Muscle layer of colon (tissue), 2 donors: ENCODE results near the gene NR2F6.
A peak's percentile ranks its signal among the peaks of the same experiment; 100 is the strongest.

Experiments used
- H3K27ac ChIP-seq: one replicate; pipeline ENCODE4 v1.7.0; 2013; ENCODE audit warnings: low read depth, mild to moderate bottlenecking, low read length, moderate library complexity
- H3K27me3 ChIP-seq, 2 donors: one replicate each; pipeline ENCODE4 v1.7.0; 2013; ENCODE audit warnings: low read length in 2 of 2, mild to moderate bottlenecking in 2 of 2; ENCODE audit not compliant: insufficient read depth in 2 of 2, control insufficient read depth in 1 of 2
- H3K36me3 ChIP-seq: one replicate; pipeline ENCODE4 v1.7.0; 2013; ENCODE audit warnings: mild to moderate bottlenecking, low read length; ENCODE audit not compliant: insufficient read depth
- H3K4me1 ChIP-seq: one replicate; pipeline ENCODE4 v1.7.0; 2013; ENCODE audit warnings: mild to moderate bottlenecking, low read length; ENCODE audit not compliant: insufficient read depth
- H3K4me3 ChIP-seq, 2 donors: one replicate each; pipeline ENCODE4 v1.7.0; 2013; ENCODE audit warnings: low read length in 2 of 2, low read depth in 1 of 2, mild to moderate bottlenecking in 1 of 2, moderate library complexity in 1 of 2
- H3K9ac ChIP-seq: one replicate; pipeline ENCODE4 v1.7.0; 2013; ENCODE audit warnings: low read length
- H3K9me3 ChIP-seq: one replicate; pipeline ENCODE4 v1.7.0; 2013; ENCODE audit warnings: mild to moderate bottlenecking, low read length
- donor health status: abdominal sarcoma.
- donor health status: Adenocarcinoma of cecum.

The NR2F6 gene

DNA sequence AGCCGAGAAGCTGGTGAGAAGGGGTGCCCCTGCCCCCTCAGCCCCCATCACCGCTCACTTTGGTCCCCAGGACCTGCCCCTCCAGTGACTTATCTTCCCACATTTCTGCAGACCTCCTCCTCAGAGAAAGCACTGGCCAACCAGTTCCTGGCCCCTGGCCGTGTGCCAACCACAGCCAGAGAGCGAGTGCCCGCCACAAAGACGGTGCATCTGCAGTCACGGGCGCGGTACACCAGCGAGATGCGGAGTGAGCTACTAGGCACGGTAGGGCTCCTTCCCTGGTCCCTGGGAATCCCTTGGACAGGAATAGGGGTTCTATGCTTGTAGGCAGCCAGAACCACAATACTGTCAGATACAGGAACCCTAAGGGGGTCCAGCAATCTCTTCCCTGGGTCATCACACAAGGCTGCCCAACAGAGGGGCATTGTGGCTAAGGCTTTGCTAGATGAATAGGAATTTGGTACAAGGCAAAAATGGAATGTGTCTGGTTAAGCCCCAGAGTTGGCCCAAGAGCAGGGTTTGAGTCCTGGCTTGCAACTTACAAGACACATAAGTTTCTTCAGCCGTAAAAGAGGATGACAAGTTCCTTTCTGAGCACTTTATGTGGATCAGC lies 29.6 kb downstream of the NR2F6 start:
- Histone ChIP-seq H3K27me3 (no peaks in the 10 kb centered on the region), H3K4me1 (peaks cover 14% of the 10 kb centered on the region), H3K9me3 (no peaks in the 10 kb centered on the region), H3K4me3 (peak overlapping the region; percentile 74 to 85), H3K9ac (no peak overlapping the region), H3K27ac (peak overlapping the region; percentile 90), H3K36me3 (peaks cover 21% of the 10 kb centered on the region)

DNA sequence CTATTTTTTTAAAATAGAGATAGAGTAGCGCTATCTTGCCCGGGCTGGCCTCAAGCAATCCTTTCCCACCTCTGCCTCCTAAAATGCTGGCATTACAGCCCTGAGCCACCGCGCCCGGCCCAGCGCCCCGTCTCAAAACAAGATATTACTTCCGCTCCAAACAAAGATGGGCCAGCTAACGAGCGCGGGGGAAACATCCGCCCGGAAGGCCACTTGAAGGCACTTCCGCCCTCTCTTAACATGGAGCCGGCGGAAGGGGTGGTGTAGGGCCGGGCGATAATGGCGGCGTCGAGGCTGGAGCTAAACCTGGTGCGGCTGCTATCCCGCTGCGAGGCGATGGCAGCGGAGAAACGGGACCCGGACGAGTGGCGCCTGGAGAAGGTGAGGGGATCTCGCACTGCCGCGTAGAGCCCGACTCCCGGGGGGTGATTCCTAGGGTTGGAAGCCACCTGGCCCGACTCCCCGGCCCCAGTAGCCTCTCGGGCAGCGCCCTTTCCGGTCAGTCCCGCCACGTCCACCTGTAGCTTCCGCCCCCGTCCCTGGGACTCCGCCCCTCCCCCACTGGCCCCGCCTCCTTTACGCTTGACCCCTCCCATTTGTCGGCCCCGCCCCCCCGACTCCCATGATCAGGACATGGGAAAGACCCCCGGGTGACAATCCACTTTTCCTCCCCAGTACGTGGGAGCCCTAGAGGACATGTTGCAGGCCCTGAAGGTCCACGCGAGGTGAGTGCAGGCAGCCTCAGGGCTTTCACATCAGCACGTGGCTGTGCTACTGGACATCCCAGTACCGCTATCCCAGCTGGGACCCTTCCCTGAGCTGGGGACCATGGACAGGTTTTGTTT lies 30.4 kb downstream of the NR2F6 start, which contains the start of gene USE1:
Gene USE1, plus strand, starts transcription at position 231 of the 845 bp plus-strand sequence. Its CDS starts 49 bp downstream, at position 280.
- Histone ChIP-seq H3K9ac (peak within 1 kb of the TSS; percentile 57), H3K27me3 (no peaks in the 10 kb centered on the region), H3K4me3 (peak within 1 kb of the TSS; percentile 74 to 85), H3K27ac (peak within 1 kb of the TSS; percentile 90), H3K4me1 (peaks cover 14% of the 10 kb centered on the region), H3K36me3 (peaks cover 26% of the 10 kb centered on the region), H3K9me3 (no peaks in the 10 kb centered on the region)

DNA sequence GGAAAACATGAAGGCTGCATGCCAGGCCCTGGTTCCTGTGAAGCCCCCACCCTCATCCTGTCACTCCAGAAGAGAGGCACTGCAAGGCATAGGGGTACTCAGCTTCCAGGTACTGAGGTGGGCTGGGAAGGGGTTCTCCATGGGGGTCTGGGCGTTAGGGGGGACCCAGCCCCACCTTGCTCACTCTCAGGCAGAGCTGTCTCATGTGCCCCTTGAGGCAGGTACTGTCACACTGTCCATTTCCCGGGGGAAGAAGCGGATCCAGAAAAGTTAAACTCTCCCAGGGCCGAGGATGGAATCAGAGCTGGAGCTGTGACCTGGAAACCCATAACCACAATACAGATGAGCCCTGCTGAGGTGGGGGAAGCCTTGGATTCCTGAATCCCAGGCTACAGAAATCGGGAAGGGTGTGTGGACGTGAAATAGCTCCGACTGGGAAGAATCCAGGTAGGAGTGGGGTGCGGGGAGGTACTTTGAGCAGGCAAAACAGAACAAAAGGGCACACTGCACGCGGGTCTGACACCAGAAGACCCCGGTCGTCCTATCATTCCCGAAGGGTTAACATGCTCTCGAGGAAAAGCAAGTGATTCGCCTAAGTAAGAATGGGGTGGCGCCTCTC lies 31.1 kb downstream of the NR2F6 start:
- Histone ChIP-seq H3K4me3 (peak overlapping the region; percentile 74 to 85), H3K4me1 (peaks cover 14% of the 10 kb centered on the region), H3K9me3 (no peaks in the 10 kb centered on the region), H3K27ac (peak overlapping the region; percentile 90), H3K9ac (peak overlapping the region; percentile 57), H3K36me3 (peaks cover 33% of the 10 kb centered on the region), H3K27me3 (no peaks in the 10 kb centered on the region)

DNA sequence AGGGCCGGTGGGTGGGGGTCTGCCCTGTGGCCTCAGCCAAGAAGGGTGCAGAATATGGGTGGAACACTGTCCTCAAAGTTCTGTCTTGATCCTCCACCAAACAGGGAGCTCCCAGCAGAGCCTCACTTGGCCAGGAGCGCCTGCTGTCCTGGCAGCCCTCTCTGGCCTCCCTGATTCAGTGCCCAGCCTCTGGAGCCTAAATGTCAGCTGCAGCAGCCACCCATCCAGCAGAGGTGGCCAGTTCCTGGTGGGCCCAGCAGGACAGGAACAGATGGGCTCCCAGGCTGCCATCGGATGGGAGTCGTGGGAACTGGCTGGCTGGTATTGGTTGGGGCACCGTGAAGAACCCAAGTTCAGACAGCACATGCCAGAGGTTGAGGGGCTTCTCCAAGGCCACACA lies 32.4 kb downstream of the NR2F6 start:
- H3K36me3 ChIP-seq: peaks cover 43% of the 10 kb centered on the region

DNA sequence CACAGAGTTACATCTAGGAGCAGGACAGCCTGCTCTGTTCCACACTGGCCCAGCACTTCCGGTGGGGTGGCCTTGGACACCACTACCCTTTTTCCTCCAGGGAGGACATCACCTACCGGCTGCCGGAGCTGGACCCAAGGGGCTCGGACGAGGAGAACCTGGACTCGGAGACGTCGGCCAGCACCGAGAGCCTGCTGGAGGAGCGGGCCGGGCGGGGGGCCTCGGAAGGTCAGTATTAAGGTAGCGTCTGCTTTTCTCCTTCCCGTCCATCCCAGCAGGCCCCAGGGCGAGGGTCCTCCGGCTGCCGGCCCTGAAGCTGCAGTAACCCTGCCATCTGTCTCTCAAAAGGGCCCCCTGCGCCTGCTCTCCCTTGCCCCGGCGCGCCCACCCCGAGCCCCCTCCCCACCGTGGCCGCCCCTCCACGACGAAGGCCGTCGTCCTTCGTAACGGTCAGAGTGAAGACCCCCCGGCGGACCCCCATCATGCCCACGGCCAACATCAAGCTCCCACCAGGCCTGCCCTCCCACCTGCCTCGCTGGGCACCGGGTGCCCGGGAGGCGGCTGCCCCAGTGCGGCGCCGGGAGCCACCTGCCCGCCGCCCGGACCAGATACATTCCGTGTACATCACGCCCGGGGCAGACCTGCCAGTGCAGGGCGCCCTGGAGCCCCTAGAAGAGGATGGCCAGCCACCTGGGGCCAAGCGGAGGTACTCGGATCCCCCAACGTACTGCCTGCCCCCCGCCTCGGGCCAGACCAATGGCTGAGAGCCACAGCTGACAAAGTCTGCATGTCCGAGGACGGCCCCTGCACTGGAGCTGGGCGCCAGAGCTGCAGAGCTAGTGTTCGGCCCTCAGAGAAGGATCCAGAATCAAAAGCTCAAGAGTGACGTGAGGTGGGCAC lies 33.9 kb downstream of the NR2F6 start:
- no peaks in the 10 kb centered on the region for H3K27me3 ChIP-seq
- peaks cover 38% of the 10 kb centered on the region for H3K36me3 ChIP-seq
- no peak overlapping the region for H3K27ac ChIP-seq
- H3K9ac ChIP-seq: no peak overlapping the region
- no peaks in the 10 kb centered on the region for H3K9me3 ChIP-seq
- H3K4me3 ChIP-seq: no peak overlapping the region
- H3K4me1 ChIP-seq: peaks cover 14% of the 10 kb centered on the region

More for the DNA sequence above, 32.4 kb downstream of the NR2F6 start:
- Histone ChIP-seq H3K27ac (no peak overlapping the region), H3K27me3 (no peaks in the 10 kb centered on the region), H3K9ac (no peak overlapping the region), H3K4me3 (no peak overlapping the region), H3K4me1 (peaks cover 14% of the 10 kb centered on the region), H3K9me3 (no peaks in the 10 kb centered on the region)

DNA sequence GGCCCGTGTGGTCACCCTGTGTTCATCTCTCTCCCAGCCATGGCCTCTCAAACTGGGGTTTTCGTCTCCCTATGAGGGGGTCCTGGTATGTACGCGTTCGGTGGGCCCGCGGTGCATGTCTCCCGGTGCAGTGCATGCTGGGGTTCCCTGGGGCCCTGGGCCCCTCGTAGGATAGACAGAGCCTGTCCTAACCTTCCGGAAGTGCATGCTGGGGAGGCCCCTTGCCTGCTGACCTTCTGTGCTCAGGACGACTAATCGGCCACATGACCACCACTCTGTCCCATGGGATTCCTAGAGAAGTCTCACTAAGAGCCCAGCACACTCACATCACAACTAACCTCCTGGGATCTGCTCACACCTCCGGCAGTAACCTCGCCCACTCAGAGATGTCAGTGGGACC lies 35.4 kb downstream of the NR2F6 start:
- peaks cover 6% of the 10 kb centered on the region for H3K4me1 ChIP-seq
- H3K9me3 ChIP-seq: no peaks in the 10 kb centered on the region
- H3K27ac ChIP-seq: no peak overlapping the region
- H3K27me3 ChIP-seq: no peaks in the 10 kb centered on the region
- H3K9ac ChIP-seq: no peak overlapping the region
- peaks cover 44% of the 10 kb centered on the region for H3K36me3 ChIP-seq
- H3K4me3 ChIP-seq: no peak overlapping the region

DNA sequence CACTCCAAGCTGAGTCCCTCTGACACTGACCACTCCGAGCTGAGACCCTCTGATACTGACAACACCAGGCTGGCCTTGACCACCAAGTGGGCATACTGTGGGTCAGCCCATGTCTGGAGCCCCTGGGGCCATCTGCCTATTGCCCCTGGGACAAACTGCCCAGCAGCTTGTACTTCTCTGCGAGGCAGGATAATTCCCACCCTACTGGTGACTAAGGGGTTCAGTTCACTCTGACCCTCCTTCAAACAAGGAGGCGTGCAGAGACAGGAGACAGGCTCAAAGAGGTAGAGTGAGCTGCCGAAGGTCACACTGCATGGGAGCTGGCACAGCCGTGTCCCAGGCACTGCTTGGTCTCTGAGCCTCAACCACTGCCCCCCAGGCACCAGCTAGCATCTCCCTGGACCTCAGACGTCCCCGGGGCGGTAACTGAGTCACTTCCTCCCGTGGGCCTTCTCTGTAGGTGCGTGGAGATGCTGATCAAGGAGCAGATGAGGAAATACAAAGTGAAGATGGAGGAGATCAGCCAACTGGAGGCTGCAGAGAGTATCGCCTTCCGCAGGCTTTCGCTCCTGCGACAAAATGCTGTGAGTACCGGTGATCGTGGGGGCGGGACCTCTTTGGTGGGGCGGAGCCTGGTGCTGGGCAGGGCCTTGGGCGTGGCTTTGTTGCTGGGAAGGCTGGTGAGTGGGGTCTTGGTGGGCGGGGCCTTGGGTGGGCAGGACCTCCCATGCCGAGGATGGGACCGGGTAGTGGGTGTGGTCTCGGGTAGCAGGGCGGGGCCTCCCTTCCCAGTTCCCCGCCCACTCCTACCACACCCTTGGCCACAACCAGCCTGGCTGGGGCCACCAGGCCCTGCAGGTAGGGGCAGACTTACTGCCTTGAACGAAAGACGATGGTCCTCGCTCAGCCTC lies 36.3 kb downstream of the NR2F6 start:
- Histone ChIP-seq H3K36me3 (peaks cover 44% of the 10 kb centered on the region), H3K9me3 (no peaks in the 10 kb centered on the region), H3K27ac (no peak overlapping the region), H3K4me3 (no peak overlapping the region), H3K9ac (no peak overlapping the region), H3K4me1 (no peaks in the 10 kb centered on the region), H3K27me3 (no peaks in the 10 kb centered on the region)

DNA sequence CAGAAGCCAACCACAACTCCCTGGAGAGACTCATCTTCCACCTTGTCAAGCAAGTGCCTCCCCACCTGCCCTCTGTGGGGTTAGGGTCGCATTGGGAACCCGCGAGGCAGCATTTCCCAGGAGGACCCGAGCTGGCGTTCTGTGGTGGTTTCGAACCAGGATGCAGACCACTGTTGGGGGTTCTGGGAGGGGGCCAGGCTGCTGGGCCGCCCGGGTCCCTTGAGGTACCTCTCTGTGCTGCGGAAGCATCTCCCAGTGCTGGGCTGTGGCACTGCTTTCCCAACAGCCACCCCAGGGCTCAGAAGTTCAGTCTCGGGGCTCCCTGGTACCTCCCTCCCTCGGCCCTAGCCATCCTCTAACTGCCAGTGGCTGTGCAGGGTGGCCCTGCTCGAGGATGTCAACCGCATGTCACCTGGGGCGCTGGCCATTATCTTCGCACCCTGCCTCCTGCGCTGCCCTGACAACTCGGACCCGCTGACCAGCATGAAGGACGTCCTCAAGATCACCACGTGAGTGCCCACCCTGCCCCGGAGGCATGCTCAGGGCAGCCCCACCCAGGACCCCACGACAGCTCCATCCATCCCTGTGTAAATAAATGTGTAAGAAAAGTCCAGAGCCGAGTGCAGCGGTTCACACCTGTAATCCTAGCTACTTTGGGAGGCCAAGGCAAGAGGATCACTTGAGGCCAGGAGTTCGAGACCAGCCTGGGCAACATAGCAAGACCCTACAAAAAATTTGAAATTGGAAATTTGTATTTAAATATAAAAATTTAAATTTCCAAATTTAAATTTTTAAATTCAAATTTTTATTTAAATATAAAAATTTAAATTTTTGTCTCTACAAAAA lies 38.8 kb downstream of the NR2F6 start:
- Histone ChIP-seq H3K9ac (no peak overlapping the region), H3K27me3 (no peaks in the 10 kb centered on the region), H3K36me3 (peaks cover 57% of the 10 kb centered on the region), H3K9me3 (no peaks in the 10 kb centered on the region), H3K4me1 (no peaks in the 10 kb centered on the region), H3K27ac (no peak overlapping the region), H3K4me3 (no peak overlapping the region)

DNA sequence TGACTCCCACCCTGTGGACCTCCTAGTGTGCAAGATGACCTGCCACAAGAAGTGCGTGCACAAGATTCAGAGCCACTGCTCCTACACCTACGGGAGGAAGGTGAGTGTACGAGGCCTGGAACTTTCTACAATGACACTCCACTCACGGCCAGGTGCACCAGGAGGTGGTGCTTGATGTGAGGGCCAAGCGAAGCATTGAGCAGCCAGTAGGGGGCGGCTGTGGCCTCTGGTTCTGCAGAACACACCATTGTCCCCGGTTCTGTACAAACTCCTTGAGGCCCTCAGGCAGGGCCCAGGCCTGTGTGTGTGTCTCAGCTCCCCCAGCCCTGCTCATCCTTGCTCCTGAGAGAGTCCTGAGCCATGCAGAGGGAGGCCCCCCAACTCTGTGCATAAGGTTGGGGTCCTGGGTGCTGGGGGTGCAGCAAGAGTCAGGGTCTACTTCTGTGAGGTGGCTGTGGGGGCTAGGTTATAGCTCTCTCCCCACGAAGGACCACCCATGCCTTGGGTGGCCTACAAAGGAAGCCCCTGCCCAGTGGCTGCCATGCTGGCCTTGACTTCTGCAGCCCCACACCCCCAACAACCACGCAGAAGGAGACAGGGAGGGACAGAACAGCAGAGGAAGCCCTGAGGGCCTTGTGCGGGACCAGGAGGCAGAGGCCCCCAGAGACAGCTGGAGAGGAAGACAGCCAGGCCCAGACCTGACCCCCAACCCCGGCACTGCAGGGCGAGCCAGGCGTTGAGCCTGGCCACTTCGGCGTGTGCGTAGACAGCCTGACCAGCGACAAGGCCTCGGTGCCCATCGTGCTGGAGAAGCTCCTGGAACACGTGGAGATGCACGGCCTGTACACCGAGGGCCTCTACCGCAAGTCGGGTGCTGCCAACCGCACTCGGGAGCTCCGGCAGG lies 40.2 kb downstream of the NR2F6 start:
- H3K4me3 ChIP-seq: no peak overlapping the region
- H3K9me3 ChIP-seq: no peaks in the 10 kb centered on the region
- H3K4me1 ChIP-seq: no peaks in the 10 kb centered on the region
- no peaks in the 10 kb centered on the region for H3K27me3 ChIP-seq
- H3K36me3 ChIP-seq: peaks cover 64% of the 10 kb centered on the region
- no peak overlapping the region for H3K27ac ChIP-seq
- no peak overlapping the region for H3K9ac ChIP-seq
